Tibial nerve (tissue), 4 donors: ENCODE measurements around the gene OSBPL5.

Source experiments
- EP300 ChIP-seq, 2 donors: sonication (generic); formaldehyde crosslinking; IDR thresholded peaks; one replicate each; pipeline ENCODE4 v1.6.1; 2017; ENCODE audit warnings: antibody characterized with exemption in 2 of 2, mild to moderate bottlenecking in 1 of 2
- TF ChIP-seq, protein P1 (sequence below), 5 experiments: fragments of 200-600 bp in 3 of 5; fragments of 450-650 bp in 2 of 5; sonication (generic) in 3 of 5; IDR thresholded peaks; one replicate each; pipeline ENCODE4 v1.5.1; 2016 to 2019; ENCODE audit warnings: antibody characterized with exemption in 5 of 5, mild to moderate bottlenecking in 3 of 5, moderate library complexity in 2 of 5

DNA sequence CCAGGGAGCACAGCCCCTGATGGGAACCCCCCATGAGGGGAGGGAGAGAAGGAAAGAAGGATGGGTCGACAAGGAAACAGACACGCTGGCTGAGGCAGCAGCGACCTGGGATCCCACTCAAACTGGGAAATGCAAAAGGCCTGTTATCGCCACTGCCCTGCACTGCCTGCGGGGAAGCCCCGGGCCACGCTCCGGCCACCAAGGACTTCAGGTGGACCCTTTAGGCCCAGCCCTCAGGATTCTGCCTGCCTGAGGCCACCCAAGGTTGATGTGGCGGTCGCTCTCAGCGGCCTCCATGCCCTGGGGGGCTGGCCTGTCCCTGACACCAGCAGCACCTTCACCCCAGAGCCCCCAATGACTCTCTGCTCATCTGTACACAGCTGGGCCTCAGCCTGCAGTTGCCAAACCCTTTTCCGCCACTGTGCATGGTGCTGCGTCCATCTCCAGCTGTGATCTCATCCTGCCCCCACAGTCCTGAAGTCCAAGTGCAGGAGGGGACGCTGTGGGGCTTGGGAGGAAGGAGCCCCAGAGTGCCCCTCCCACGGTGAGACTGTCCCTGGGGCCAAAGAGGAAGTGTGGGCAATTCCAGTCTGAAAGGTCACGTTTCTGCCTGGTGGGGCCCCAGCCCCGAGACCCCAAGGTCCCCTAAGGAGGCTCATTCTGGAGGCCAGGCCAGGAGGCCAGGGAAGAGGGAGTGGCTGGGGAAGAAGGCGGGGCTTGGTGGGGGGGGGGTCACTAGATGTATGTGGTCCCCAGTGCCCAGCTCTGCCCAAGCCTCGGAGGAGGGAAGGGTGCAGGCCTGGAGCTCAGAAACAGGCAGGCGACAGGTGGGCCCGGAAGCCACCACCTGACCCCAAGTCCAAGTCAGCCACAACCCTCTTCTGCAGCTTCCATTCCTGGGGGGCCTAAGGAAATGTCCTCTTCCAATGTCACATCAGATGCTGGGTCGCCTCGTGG lies 31.6 kb downstream of the OSBPL5 start:
- no peak for TF ChIP-seq EP300 (IDR thresholded peaks at IDR 0.05)
- TF ChIP-seq, protein P1, sequence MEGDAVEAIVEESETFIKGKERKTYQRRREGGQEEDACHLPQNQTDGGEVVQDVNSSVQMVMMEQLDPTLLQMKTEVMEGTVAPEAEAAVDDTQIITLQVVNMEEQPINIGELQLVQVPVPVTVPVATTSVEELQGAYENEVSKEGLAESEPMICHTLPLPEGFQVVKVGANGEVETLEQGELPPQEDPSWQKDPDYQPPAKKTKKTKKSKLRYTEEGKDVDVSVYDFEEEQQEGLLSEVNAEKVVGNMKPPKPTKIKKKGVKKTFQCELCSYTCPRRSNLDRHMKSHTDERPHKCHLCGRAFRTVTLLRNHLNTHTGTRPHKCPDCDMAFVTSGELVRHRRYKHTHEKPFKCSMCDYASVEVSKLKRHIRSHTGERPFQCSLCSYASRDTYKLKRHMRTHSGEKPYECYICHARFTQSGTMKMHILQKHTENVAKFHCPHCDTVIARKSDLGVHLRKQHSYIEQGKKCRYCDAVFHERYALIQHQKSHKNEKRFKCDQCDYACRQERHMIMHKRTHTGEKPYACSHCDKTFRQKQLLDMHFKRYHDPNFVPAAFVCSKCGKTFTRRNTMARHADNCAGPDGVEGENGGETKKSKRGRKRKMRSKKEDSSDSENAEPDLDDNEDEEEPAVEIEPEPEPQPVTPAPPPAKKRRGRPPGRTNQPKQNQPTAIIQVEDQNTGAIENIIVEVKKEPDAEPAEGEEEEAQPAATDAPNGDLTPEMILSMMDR (IDR thresholded peaks at IDR 0.05), result no peak
